NCI-H446 (cell line): ENCODE measurements around the gene NAT14.
A peak's percentile ranks its signal among the peaks of the same experiment; 100 is the strongest.
"Not testable (repeated sequence)": the region's sequence is repeated elsewhere in the genome, so short reads cannot be mapped to it uniquely, and the experiment has no call there.

Experiments used
- DNase-seq, 2 experiments: peaks; one replicate each; lab custom pipeline; 2025; lab: John Stamatoyannopoulos, UW

NAT14 gene

GRCh38 chr19:55503157-55503501 lies 18.1 kb downstream of the NAT14 start:
- no peak for DNase-seq

- peak; percentile 88 to 96 for DNase-seq
Observed at GRCh38 chr19:55503502-55504251, 18.7 kb downstream of the NAT14 start.

GRCh38 chr19:55504252-55504603 lies 19.2 kb downstream of the NAT14 start:
- no peak for DNase-seq

- no peak for DNase-seq
Observed at GRCh38 chr19:55504981-55505380, 20.0 kb downstream of the NAT14 start.

GRCh38 chr19:55508120-55508519 lies 23.1 kb downstream of the NAT14 start:
- no peak for DNase-seq

GRCh38 chr19:55516878-55517620 lies 32.1 kb downstream of the NAT14 start:
- DNase-seq, result peak; percentile 87 to 97

GRCh38 chr19:55519451-55520311 lies 34.7 kb downstream of the NAT14 start:
- DNase-seq, result no peak

GRCh38 chr19:55520691-55521292 lies 35.8 kb downstream of the NAT14 start:
- no peak for DNase-seq

GRCh38 chr19:55525289-55526101 lies 40.5 kb downstream of the NAT14 start:
- no peak for DNase-seq

GRCh38 chr19:55526216-55527196 lies 41.5 kb downstream of the NAT14 start:
- DNase-seq, result peak; percentile 35 to 70

GRCh38 chr19:55527197-55528029 lies 42.4 kb downstream of the NAT14 start:
- DNase-seq, result no peak

- peak; percentile 37 to 81 for DNase-seq
Observed at GRCh38 chr19:55528030-55528803, 43.2 kb downstream of the NAT14 start.

GRCh38 chr19:55529636-55530234 lies 44.7 kb downstream of the NAT14 start:
- no peak for DNase-seq

- no peak for DNase-seq
Observed at GRCh38 chr19:55530996-55531395, 46.0 kb downstream of the NAT14 start.

GRCh38 chr19:55534280-55534679 lies 49.3 kb downstream of the NAT14 start:
- DNase-seq, result not testable (repeated sequence)

GRCh38 chr19:55535173-55535964 lies 50.4 kb downstream of the NAT14 start:
- no peak for DNase-seq

GRCh38 chr19:55535965-55536350 lies 51.0 kb downstream of the NAT14 start:
- no peak for DNase-seq
